ENCODE data around the gene ME1.

DNA sequence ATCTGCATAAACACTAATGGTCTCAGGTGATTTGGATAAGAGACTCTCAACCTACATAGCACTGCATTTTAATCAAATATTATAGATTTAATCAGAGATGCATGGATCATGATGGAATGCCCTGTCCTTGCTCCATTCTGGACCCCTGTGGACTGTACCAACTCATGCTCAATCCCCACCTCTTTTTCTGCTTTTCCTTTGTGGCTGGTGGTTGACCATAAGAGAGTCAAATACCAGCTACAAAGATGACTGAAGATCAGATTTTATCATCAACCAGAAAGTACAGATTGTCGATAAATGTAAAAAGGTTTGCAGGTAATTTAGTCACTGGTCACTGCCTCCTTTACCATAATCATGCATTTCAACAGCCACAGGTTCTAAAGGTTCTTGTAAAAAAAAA is 116.2 kb downstream of the ME1 start:
- TF ChIP-seq, protein P1, sequence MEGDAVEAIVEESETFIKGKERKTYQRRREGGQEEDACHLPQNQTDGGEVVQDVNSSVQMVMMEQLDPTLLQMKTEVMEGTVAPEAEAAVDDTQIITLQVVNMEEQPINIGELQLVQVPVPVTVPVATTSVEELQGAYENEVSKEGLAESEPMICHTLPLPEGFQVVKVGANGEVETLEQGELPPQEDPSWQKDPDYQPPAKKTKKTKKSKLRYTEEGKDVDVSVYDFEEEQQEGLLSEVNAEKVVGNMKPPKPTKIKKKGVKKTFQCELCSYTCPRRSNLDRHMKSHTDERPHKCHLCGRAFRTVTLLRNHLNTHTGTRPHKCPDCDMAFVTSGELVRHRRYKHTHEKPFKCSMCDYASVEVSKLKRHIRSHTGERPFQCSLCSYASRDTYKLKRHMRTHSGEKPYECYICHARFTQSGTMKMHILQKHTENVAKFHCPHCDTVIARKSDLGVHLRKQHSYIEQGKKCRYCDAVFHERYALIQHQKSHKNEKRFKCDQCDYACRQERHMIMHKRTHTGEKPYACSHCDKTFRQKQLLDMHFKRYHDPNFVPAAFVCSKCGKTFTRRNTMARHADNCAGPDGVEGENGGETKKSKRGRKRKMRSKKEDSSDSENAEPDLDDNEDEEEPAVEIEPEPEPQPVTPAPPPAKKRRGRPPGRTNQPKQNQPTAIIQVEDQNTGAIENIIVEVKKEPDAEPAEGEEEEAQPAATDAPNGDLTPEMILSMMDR (IDR thresholded peaks at IDR 0.05; ENCODE audit: poor library complexity): no peak
- TF ChIP-seq EZH2 (IDR thresholded peaks at IDR 0.05; ENCODE audit: borderline replicate concordance) (no peak), EZH2phosphoT487 (IDR thresholded peaks at IDR 0.05; ENCODE audit: low read depth, severe bottlenecking, unreplicated experiment) (no peak)
